Endodermal cell (in vitro differentiated cells): ENCODE measurements around the gene NAGS. TPM values are rescaled to one million over a fixed set of nuclear protein-coding genes. Genes with fewer than 3 reads are reported as not detected.

Experiments used
- DNase-seq: peaks from one replicate; pipeline ENCODE4 v3.0.0-alpha.2; 2017
- H3K27ac ChIP-seq: 2 replicates; pipeline ENCODE4 v1.5.1; 2013; ENCODE audit warnings: mild to moderate bottlenecking, low read depth, low read length, moderate library complexity
- H3K27me3 ChIP-seq: 2 replicates; pipeline ENCODE4 v1.6.1; 2013; ENCODE audit warnings: mild to moderate bottlenecking, low read length, moderate library complexity; ENCODE audit not compliant: insufficient read depth, control insufficient read depth, poor library complexity, severe bottlenecking
- H3K36me3 ChIP-seq: 2 replicates; pipeline ENCODE4 v1.7.0; 2013; ENCODE audit warnings: mild to moderate bottlenecking, low read length, moderate library complexity; ENCODE audit not compliant: control insufficient read depth, insufficient read depth
- H3K4me1 ChIP-seq: one replicate; pipeline ENCODE4 v1.7.0; 2013; ENCODE audit warnings: low read length; ENCODE audit not compliant: control insufficient read depth, insufficient read depth
- H3K4me3 ChIP-seq: 2 replicates; pipeline ENCODE4 v1.5.1; 2013; ENCODE audit warnings: mild to moderate bottlenecking, low read length, moderate library complexity
- H3K9ac ChIP-seq: 2 replicates; pipeline ENCODE4 v1.6.1; 2013; ENCODE audit warnings: mild to moderate bottlenecking, low read length, moderate library complexity; ENCODE audit not compliant: poor library complexity, severe bottlenecking; ENCODE audit errors: extremely low read depth
- H3K9me3 ChIP-seq: 2 replicates; pipeline ENCODE4 v1.6.1; 2013; ENCODE audit warnings: mild to moderate bottlenecking, low read length, moderate library complexity; ENCODE audit not compliant: control insufficient read depth
- H3K27ac Mint-ChIP-seq: 2 replicates; pipeline ENCODE4 v1.8.0; 2020; ENCODE audit warnings: mixed read lengths
- H3K27me3 Mint-ChIP-seq: 2 replicates; pipeline ENCODE4 v1.8.0; 2021; ENCODE audit warnings: mild to moderate bottlenecking, mixed read lengths; ENCODE audit not compliant: insufficient read depth
- H3K36me3 Mint-ChIP-seq: 2 replicates; pipeline ENCODE4 v1.8.0; 2020; ENCODE audit warnings: low read depth, mixed read lengths
- H3K4me1 Mint-ChIP-seq: 2 replicates; pipeline ENCODE4 v1.8.0; 2020; ENCODE audit warnings: mixed read lengths
- H3K4me3 Mint-ChIP-seq: 2 replicates; pipeline ENCODE4 v1.8.0; 2020; ENCODE audit warnings: mild to moderate bottlenecking, moderate library complexity, mixed read lengths
- H3K9me3 Mint-ChIP-seq: 2 replicates; pipeline ENCODE4 v1.8.0; 2020; ENCODE audit warnings: mild to moderate bottlenecking, mixed read lengths
- CTCF ChIP-seq: fragments of 200-600 bp; sonication (generic); conservative IDR thresholded peaks from 2 replicates; pipeline ENCODE4 v1.5.0; 2021; ENCODE audit warnings: antibody characterized with exemption, mild to moderate bottlenecking
- WGBS, 2 experiments: methylation state at CpG; one replicate each; pipeline versions ENCODE4 v1.1.5 to v1.1.7; 2013; ENCODE audit warnings: missing lambda C conversion rate in 2 of 2, mixed read lengths in 1 of 2; ENCODE audit not compliant: insufficient coverage in 1 of 2, insufficient read length in 1 of 2; 5-methylcytosine and 5-hydroxymethylcytosine counted together
- total RNA-seq, 2 donors: library from RNA; stranded (reverse); fragmentation: NEBNext Ultra II Directional in 1 of 2; extraction: Animal tissue kit (Norgen Biotek cat#: 25700) in 1 of 2; gene quantifications; 2 replicates in 1 of 2; 3 replicates in 1 of 2; pipeline ENCODE4 v1.2.1, GENCODE V29; 2021

The NAGS gene
- total RNA-seq, 2 donors from 2014 or later, result 1.4 to 2.1 TPM

GRCh38 chr17:44022246-44022645 is 17.8 kb downstream of the NAGS start:
- Histone ChIP-seq H3K36me3 (peaks cover 25% of the 10 kb centered on the region), H3K27ac (no peak overlapping the region), H3K27me3 (no peaks in the 10 kb centered on the region), H3K4me3 (no peak overlapping the region), H3K4me1 (no peaks in the 10 kb centered on the region), H3K9ac (no peak overlapping the region), H3K9me3 (no peaks in the 10 kb centered on the region)
- WGBS, 2 experiments, result 98 to 100% methylated on average over 2 of the region's 2 CpGs
- no peaks in the 10 kb centered on the region for H3K4me1 Mint-ChIP-seq
- no peak for TF ChIP-seq CTCF
- no peak overlapping the region for H3K4me3 Mint-ChIP-seq
- peak overlapping the region; percentile 11 for H3K27ac Mint-ChIP-seq
- H3K27me3 Mint-ChIP-seq, result no peaks in the 10 kb centered on the region
- H3K36me3 Mint-ChIP-seq, result peaks cover 29% of the 10 kb centered on the region
- DNase-seq, result no peak
- H3K9me3 Mint-ChIP-seq, result no peaks in the 10 kb centered on the region

GRCh38 chr17:44023545-44024270 is 19.3 kb downstream of the NAGS start:
- Mint-ChIP-seq H3K27ac (peak overlapping the region; percentile 52), H3K27me3 (no peaks in the 10 kb centered on the region), H3K4me3 (no peak overlapping the region), H3K4me1 (no peaks in the 10 kb centered on the region), H3K9me3 (no peaks in the 10 kb centered on the region), H3K36me3 (peaks cover 33% of the 10 kb centered on the region)
- no peak overlapping the region for H3K4me3 ChIP-seq
- H3K36me3 ChIP-seq, result peaks cover 32% of the 10 kb centered on the region
- no peak for TF ChIP-seq CTCF
- H3K27ac ChIP-seq, result no peak overlapping the region
- H3K27me3 ChIP-seq, result no peaks in the 10 kb centered on the region
- DNase-seq, result no peak
- WGBS, 2 experiments, result 93 to 97% methylated on average over 15 to 22 of the region's 22 CpGs
- H3K4me1 ChIP-seq, result no peaks in the 10 kb centered on the region
- no peak overlapping the region for H3K9ac ChIP-seq
- no peaks in the 10 kb centered on the region for H3K9me3 ChIP-seq

- Histone ChIP-seq H3K36me3 (peaks cover 37% of the 10 kb centered on the region), H3K27ac (no peak overlapping the region), H3K4me1 (no peaks in the 10 kb centered on the region), H3K9ac (no peak overlapping the region), H3K9me3 (no peaks in the 10 kb centered on the region), H3K27me3 (no peaks in the 10 kb centered on the region), H3K4me3 (no peak overlapping the region)
- no peak for DNase-seq
- Mint-ChIP-seq H3K27me3 (no peaks in the 10 kb centered on the region), H3K9me3 (no peaks in the 10 kb centered on the region), H3K4me1 (no peaks in the 10 kb centered on the region), H3K4me3 (no peak overlapping the region), H3K36me3 (peaks cover 39% of the 10 kb centered on the region), H3K27ac (peak overlapping the region; percentile 52)
- TF ChIP-seq CTCF, result no peak
- WGBS, 2 experiments, result 95 to 100% methylated on average over 2 to 6 of the region's 6 CpGs
Observed at GRCh38 chr17:44024271-44024663, 19.8 kb downstream of the NAGS start.
